ENCODE data around the gene CTSF. TPM values are rescaled to one million over a fixed set of nuclear protein-coding genes. Genes with fewer than 3 reads are reported as not detected.

CTSF gene
- total RNA-seq, 1 donor from 2014 or later = 4.1 TPM

DNA sequence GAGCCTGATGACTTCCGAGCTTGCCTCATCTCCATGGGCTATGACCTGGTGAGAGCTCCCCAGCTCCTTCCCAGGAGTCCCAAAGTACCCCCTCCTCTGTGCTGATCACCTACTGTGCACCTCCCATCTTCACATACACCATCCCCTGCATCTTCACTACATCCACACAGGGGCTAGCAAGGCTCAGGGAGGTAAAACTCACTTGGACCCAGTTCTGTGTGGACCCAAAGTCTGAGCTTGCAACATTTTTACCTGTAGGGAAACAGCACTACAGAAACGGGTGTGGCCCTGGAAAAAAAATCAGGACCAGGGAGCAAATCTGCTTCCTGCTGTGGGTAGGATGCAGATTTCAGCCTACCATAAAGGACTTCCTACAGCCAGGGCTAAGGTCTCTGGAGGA is 6.1 kb downstream of the CTSF start:
- H3K4me3 Mint-ChIP-seq (ENCODE audit: low read depth) = no peak overlapping the region
- H3K36me3 Mint-ChIP-seq (ENCODE audit: insufficient read depth) = no peaks in the 10 kb centered on the region
- H3K27me3 Mint-ChIP-seq = peaks cover 1% of the 10 kb centered on the region
- H3K27ac Mint-ChIP-seq = no peak overlapping the region
- TF ChIP-seq, protein P1, sequence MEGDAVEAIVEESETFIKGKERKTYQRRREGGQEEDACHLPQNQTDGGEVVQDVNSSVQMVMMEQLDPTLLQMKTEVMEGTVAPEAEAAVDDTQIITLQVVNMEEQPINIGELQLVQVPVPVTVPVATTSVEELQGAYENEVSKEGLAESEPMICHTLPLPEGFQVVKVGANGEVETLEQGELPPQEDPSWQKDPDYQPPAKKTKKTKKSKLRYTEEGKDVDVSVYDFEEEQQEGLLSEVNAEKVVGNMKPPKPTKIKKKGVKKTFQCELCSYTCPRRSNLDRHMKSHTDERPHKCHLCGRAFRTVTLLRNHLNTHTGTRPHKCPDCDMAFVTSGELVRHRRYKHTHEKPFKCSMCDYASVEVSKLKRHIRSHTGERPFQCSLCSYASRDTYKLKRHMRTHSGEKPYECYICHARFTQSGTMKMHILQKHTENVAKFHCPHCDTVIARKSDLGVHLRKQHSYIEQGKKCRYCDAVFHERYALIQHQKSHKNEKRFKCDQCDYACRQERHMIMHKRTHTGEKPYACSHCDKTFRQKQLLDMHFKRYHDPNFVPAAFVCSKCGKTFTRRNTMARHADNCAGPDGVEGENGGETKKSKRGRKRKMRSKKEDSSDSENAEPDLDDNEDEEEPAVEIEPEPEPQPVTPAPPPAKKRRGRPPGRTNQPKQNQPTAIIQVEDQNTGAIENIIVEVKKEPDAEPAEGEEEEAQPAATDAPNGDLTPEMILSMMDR (IDR thresholded peaks at IDR 0.05; ENCODE audit: unreplicated experiment) = no peak
- no peaks in the 10 kb centered on the region for H3K4me1 Mint-ChIP-seq (ENCODE audit: low read depth)
- H3K9me3 Mint-ChIP-seq (ENCODE audit: low read depth) = no peaks in the 10 kb centered on the region
- no peak for DNase-seq (ENCODE audit: low spot score, unreplicated experiment)

DNA sequence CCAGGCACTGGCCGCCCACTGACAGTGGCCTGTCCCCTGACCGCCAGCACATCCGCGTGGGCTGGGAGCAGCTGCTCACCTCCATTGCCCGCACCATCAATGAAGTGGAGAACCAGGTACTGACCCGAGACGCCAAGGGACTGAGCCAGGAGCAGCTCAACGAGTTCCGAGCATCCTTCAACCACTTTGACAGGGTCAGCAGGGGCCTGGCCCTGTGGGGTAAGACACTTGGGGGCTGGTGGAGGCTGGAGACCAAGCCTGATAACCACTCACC is 6.5 kb downstream of the CTSF start:
- Mint-ChIP-seq H3K4me1 (ENCODE audit: low read depth) (no peaks in the 10 kb centered on the region), H3K9me3 (ENCODE audit: low read depth) (no peaks in the 10 kb centered on the region), H3K36me3 (ENCODE audit: insufficient read depth) (no peaks in the 10 kb centered on the region), H3K27me3 (peaks cover 3% of the 10 kb centered on the region), H3K27ac (no peak overlapping the region), H3K4me3 (ENCODE audit: low read depth) (no peak overlapping the region)
- DNase-seq (ENCODE audit: low spot score, unreplicated experiment) = no peak
- TF ChIP-seq, protein P1 (IDR thresholded peaks at IDR 0.05; ENCODE audit: unreplicated experiment) = no peak

DNA sequence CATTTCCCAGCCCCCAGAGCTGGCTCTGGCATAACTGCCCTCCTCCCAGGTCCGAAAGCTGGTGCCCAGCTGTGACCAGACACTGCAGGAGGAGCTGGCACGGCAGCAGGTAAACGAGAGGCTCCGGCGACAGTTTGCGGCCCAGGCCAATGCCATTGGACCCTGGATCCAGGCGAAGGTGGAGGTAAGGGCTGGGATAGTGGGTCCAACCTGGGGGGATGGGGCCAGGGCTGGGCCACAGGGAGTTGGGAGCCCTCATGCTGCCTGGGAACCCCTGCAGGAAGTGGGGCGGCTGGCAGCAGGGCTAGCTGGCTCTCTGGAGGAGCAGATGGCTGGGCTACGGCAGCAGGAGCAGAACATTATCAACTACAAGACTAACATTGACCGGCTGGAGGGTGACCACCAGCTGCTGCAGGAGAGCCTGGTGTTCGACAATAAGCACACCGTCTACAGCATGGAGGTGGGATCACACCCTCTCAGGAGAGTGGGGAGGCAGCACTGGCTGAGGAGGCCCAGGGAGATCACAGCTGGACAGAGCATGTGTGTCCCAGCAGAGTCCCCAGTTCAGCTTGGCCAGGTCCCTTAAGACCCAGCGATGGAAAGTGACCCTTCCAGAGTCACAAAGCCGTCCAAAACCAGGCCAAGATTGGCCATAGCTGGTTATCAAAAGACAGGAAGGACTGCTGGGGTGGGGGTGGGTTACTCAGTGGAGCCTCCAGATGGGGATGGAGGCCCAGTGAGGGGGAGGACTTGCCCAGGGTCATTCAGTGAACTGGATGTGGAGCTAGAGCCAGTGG is 7.0 kb downstream of the CTSF start:
- H3K4me3 Mint-ChIP-seq (ENCODE audit: low read depth) = no peak overlapping the region
- TF ChIP-seq, protein P1 (IDR thresholded peaks at IDR 0.05; ENCODE audit: unreplicated experiment) = no peak
- no peaks in the 10 kb centered on the region for H3K4me1 Mint-ChIP-seq (ENCODE audit: low read depth)
- H3K27me3 Mint-ChIP-seq = peaks cover 3% of the 10 kb centered on the region
- peak overlapping the region; percentile 6 for H3K27ac Mint-ChIP-seq
- H3K36me3 Mint-ChIP-seq (ENCODE audit: insufficient read depth) = no peaks in the 10 kb centered on the region
- H3K9me3 Mint-ChIP-seq (ENCODE audit: low read depth) = no peaks in the 10 kb centered on the region
- DNase-seq (ENCODE audit: low spot score, unreplicated experiment) = no peak

DNA sequence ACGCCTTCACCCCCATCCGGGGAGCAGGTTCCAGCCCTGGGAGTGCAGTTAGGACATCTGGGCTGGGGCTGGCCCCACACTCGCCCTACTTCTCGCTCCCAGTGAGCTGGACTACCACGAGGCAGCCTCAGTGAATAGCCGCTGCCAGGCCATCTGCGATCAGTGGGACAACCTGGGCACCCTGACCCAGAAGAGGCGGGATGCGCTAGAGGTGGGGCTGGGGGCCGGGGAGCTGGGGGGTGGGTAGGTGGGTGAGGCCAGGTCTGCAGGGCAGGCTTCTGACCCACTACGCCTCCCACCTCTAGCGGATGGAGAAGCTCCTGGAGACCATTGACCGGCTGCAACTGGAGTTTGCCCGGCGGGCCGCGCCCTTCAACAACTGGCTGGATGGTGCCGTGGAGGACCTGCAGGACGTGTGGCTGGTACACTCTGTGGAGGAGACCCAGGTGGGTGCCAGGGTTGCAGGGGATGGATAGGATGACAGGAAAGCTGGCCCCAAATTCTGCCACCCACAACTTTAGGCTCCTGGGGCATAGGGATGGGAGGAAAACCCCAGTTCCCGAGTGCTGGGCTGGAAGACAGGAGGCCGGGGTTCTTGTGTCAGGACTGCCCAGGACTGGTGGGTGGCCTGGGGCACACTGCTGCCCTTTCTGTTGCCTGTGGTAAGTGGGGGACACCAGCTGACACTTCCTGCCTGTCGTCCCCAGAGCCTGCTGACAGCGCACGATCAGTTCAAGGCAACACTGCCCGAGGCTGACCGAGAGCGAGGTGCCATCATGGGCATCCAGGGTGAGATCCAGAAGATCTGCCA is 8.3 kb downstream of the CTSF start:
- Mint-ChIP-seq H3K4me3 (ENCODE audit: low read depth) (no peak overlapping the region), H3K36me3 (ENCODE audit: insufficient read depth) (no peaks in the 10 kb centered on the region), H3K9me3 (ENCODE audit: low read depth) (no peaks in the 10 kb centered on the region), H3K4me1 (ENCODE audit: low read depth) (no peaks in the 10 kb centered on the region), H3K27ac (no peak overlapping the region), H3K27me3 (peaks cover 3% of the 10 kb centered on the region)
- TF ChIP-seq, protein P1 (IDR thresholded peaks at IDR 0.05; ENCODE audit: unreplicated experiment) = no peak
- DNase-seq (ENCODE audit: low spot score, unreplicated experiment) = no peak

DNA sequence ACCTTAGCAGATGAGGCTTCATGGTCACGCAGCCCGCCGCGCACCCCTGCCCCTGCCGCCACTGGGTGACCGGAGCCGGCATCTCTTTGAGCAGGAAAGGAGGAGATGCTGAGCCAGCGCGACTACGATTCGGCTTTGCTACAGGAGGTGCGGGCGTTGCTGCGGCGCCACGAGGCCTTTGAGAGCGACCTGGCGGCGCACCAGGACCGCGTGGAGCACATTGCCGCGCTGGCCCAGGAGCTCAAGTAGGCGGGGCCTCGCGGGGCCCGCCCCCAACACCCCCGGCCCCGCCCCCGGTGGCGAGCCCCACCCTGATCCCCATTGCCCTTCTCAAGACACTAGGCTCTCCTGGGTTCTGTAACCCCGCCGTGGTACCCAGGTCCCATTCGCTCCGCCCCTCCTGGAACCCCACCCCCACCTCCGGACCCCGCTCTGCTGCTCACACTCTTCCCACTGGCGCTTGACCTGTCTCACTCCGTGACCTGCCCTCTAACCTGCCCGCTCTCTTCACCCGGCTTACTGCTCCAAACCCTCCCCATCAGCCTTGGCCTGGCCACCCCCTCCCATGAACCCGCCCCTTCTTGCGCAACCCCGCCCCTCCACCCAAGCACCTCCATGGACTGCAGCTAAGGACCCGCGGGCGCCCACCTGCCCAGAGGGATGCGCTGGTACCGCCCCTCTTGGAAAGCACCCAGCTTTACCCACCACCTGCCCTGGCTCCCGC is 9.1 kb downstream of the CTSF start:
- Mint-ChIP-seq H3K4me3 (ENCODE audit: low read depth) (no peak overlapping the region), H3K27me3 (peaks cover 3% of the 10 kb centered on the region)
- TF ChIP-seq, protein P1 (IDR thresholded peaks at IDR 0.05; ENCODE audit: unreplicated experiment) = no peak

More for the DNA sequence above, 9.1 kb downstream of the CTSF start:
- no peak overlapping the region for H3K27ac Mint-ChIP-seq
- no peaks in the 10 kb centered on the region for H3K4me1 Mint-ChIP-seq (ENCODE audit: low read depth)
- no peaks in the 10 kb centered on the region for H3K36me3 Mint-ChIP-seq (ENCODE audit: insufficient read depth)
- no peak for DNase-seq (ENCODE audit: low spot score, unreplicated experiment)
- no peaks in the 10 kb centered on the region for H3K9me3 Mint-ChIP-seq (ENCODE audit: low read depth)
